HS-27A (cell line): ENCODE results near the gene LRRC41.
"Not testable (repeated sequence)": the region's sequence is repeated elsewhere in the genome, so short reads cannot be mapped to it uniquely, and the experiment has no call there.

Experiments used
- DNase-seq: peaks from one replicate; pipeline ENCODE4 v3.0.0-alpha.2; 2012; ENCODE audit warnings: low read depth, missing footprints

The LRRC41 gene

GRCh38 chr1:46242918-46243317, 60.5 kb downstream of the LRRC41 start:
- DNase-seq = no peak

- DNase-seq = not testable (repeated sequence)
Observed at GRCh38 chr1:46241733-46242132, 61.7 kb downstream of the LRRC41 start.

GRCh38 chr1:46238865-46239264, 64.6 kb downstream of the LRRC41 start:
- not testable (repeated sequence) for DNase-seq

GRCh38 chr1:46236882-46237281, 66.5 kb downstream of the LRRC41 start:
- no peak for DNase-seq

GRCh38 chr1:46231231-46231630, 72.2 kb downstream of the LRRC41 start:
- DNase-seq = not testable (repeated sequence)
